HG03064 (cell line): ENCODE data around the gene MRPL42.
A peak's percentile ranks its signal among the peaks of the same experiment; 100 is the strongest.
"Not testable (repeated sequence)": the region's sequence is repeated elsewhere in the genome, so short reads cannot be mapped to it uniquely, and the experiment has no call there.

Experiments
- ATAC-seq: cut with Tn5 transposase; IDR thresholded peaks from one replicate; pipeline ENCODE4 v1.9.1; 2021; ENCODE audit warnings: low read depth; ENCODE audit not compliant: unreplicated experiment

MRPL42 gene

GRCh38 chr12:93467351-93468007 is at the start of gene MRPL42:
Gene MRPL42 (plus strand): TSS chr12:93467514. CDS start chr12:93469286, 1,772 bp downstream.
- peak; percentile 86 for ATAC-seq

- no peak for ATAC-seq
Measured at GRCh38 chr12:93417967-93418480, 49.3 kb upstream of the MRPL42 start.

- ATAC-seq = no peak
Measured at GRCh38 chr12:93419388-93420034, 47.8 kb upstream of the MRPL42 start.

GRCh38 chr12:93422050-93422449 is 45.3 kb upstream of the MRPL42 start:
- no peak for ATAC-seq

- no peak for ATAC-seq
Measured at GRCh38 chr12:93425736-93426411, 41.4 kb upstream of the MRPL42 start.

- ATAC-seq = no peak
Measured at GRCh38 chr12:93426412-93426805, 40.9 kb upstream of the MRPL42 start.

- ATAC-seq = no peak
Measured at GRCh38 chr12:93427779-93428564, 39.3 kb upstream of the MRPL42 start.

- ATAC-seq = no peak
Measured at GRCh38 chr12:93429448-93429847, 37.9 kb upstream of the MRPL42 start.

- no peak for ATAC-seq
Measured at GRCh38 chr12:93429852-93430251, 37.5 kb upstream of the MRPL42 start.

- ATAC-seq = no peak
Measured at GRCh38 chr12:93430280-93430679, 37.0 kb upstream of the MRPL42 start.

GRCh38 chr12:93432031-93432430 is 35.3 kb upstream of the MRPL42 start:
- not testable (repeated sequence) for ATAC-seq

GRCh38 chr12:93434256-93434865 is 33.0 kb upstream of the MRPL42 start:
- no peak for ATAC-seq

GRCh38 chr12:93438266-93439050 is 28.9 kb upstream of the MRPL42 start:
- no peak for ATAC-seq

- no peak for ATAC-seq
Measured at GRCh38 chr12:93440043-93440835, 27.1 kb upstream of the MRPL42 start.

- no peak for ATAC-seq
Measured at GRCh38 chr12:93441081-93441616, 26.2 kb upstream of the MRPL42 start.

GRCh38 chr12:93441617-93442410 is 25.5 kb upstream of the MRPL42 start, which contains the start of gene UBE2N:
Gene UBE2N (minus strand): TSS chr12:93441947. CDS start chr12:93441884, 63 bp downstream.
- peak; percentile 71 for ATAC-seq
